ENCODE data around the gene MXRA7. TPM values are rescaled to one million over a fixed set of nuclear protein-coding genes. Genes with fewer than 3 reads are reported as not detected.

The MXRA7 gene
- total RNA-seq, 1 donor from 2014 or later: 200 TPM

GRCh38 chr17:76635659-76636360, 75.0 kb downstream of the MXRA7 start:
- no peaks in the 10 kb centered on the region for H3K27me3 Mint-ChIP-seq (ENCODE audit: low read depth)
- TF ChIP-seq, protein P1, sequence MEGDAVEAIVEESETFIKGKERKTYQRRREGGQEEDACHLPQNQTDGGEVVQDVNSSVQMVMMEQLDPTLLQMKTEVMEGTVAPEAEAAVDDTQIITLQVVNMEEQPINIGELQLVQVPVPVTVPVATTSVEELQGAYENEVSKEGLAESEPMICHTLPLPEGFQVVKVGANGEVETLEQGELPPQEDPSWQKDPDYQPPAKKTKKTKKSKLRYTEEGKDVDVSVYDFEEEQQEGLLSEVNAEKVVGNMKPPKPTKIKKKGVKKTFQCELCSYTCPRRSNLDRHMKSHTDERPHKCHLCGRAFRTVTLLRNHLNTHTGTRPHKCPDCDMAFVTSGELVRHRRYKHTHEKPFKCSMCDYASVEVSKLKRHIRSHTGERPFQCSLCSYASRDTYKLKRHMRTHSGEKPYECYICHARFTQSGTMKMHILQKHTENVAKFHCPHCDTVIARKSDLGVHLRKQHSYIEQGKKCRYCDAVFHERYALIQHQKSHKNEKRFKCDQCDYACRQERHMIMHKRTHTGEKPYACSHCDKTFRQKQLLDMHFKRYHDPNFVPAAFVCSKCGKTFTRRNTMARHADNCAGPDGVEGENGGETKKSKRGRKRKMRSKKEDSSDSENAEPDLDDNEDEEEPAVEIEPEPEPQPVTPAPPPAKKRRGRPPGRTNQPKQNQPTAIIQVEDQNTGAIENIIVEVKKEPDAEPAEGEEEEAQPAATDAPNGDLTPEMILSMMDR (IDR thresholded peaks at IDR 0.05): no peak
- no peak overlapping the region for H3K27ac Mint-ChIP-seq (ENCODE audit: unreplicated experiment)
- H3K36me3 Mint-ChIP-seq (ENCODE audit: low read depth): no peaks in the 10 kb centered on the region
- H3K9me3 Mint-ChIP-seq (ENCODE audit: low read depth): no peaks in the 10 kb centered on the region
- no peak overlapping the region for H3K4me3 Mint-ChIP-seq (ENCODE audit: unreplicated experiment)
- peaks cover 15% of the 10 kb centered on the region for H3K4me1 Mint-ChIP-seq (ENCODE audit: low read depth)
- no peak for DNase-seq (ENCODE audit: low spot score)

DNA sequence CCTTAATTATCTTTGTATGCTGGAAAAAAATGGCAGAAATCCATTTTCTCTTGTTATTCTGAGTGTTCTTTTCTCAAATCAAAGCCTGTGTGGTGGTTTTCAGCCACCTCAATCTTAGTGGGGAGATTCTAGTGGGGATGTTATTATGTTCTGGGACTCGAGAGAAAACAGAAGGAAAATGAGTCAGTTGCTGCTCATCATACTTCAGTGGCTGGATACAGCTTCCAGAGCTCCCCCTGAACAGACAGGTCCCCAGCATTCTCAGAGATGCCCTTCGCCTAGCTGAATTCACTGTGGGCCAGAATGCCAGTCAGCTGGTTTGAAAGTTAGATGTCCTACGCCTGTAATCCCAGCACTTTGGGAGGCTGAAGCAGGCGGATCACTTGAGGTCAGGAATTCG, 75.7 kb downstream of the MXRA7 start:
- DNase-seq (ENCODE audit: low spot score): no peak
- H3K27ac Mint-ChIP-seq (ENCODE audit: unreplicated experiment): no peak overlapping the region
- TF ChIP-seq, protein P1 (IDR thresholded peaks at IDR 0.05): no peak
- H3K27me3 Mint-ChIP-seq (ENCODE audit: low read depth): no peaks in the 10 kb centered on the region
- H3K36me3 Mint-ChIP-seq (ENCODE audit: low read depth): no peaks in the 10 kb centered on the region
- H3K9me3 Mint-ChIP-seq (ENCODE audit: low read depth): no peaks in the 10 kb centered on the region
- no peak overlapping the region for H3K4me3 Mint-ChIP-seq (ENCODE audit: unreplicated experiment)
- peaks cover 15% of the 10 kb centered on the region for H3K4me1 Mint-ChIP-seq (ENCODE audit: low read depth)

DNA sequence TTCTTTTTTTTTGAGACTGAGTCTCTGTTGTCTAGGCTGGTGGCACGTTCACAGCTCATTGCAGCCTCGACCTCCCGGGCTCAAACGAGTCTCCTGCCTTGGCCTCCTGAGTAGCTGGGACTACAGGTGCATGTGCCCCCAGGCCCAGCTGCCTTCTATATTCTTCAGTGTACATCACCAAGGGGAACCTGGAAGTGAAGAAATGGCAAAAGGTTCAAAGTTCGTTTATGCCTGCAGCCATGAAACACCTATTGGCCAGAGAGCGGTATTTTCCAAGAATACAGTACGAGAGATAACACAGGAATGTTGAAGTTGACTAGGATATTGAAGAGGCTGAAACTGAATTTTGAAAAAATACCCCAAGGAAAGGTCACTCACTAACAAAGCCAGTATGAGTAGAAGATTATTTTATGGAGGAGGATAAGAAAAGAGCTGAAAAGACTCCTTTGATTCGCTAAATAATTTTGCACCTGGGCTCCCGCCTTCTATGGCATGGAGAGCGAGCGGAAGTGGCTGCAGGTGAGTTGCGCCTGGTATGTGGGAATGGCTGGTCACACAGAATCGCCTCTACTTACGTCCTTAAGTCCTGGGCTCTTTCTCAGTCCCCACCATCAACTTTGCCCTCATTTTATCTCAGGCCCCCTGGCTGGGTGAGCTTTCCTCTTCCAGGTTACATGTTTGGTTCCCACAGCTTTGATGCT, 77.0 kb downstream of the MXRA7 start:
- H3K27ac Mint-ChIP-seq (ENCODE audit: unreplicated experiment): no peak overlapping the region
- no peak for DNase-seq (ENCODE audit: low spot score)
- H3K4me1 Mint-ChIP-seq (ENCODE audit: low read depth): peaks cover 15% of the 10 kb centered on the region

GRCh38 chr17:76631821-76632565, 78.8 kb downstream of the MXRA7 start:
- Mint-ChIP-seq H3K9me3 (ENCODE audit: low read depth) (no peaks in the 10 kb centered on the region), H3K27me3 (ENCODE audit: low read depth) (peaks cover 2% of the 10 kb centered on the region), H3K36me3 (ENCODE audit: low read depth) (no peaks in the 10 kb centered on the region), H3K27ac (ENCODE audit: unreplicated experiment) (no peak overlapping the region), H3K4me3 (ENCODE audit: unreplicated experiment) (no peak overlapping the region), H3K4me1 (ENCODE audit: low read depth) (peaks cover 15% of the 10 kb centered on the region)
- DNase-seq (ENCODE audit: low spot score): no peak
- TF ChIP-seq, protein P1 (IDR thresholded peaks at IDR 0.05): no peak

More for the DNA sequence above, 77.0 kb downstream of the MXRA7 start:
- Mint-ChIP-seq H3K36me3 (ENCODE audit: low read depth) (no peaks in the 10 kb centered on the region), H3K27me3 (ENCODE audit: low read depth) (peaks cover 2% of the 10 kb centered on the region), H3K9me3 (ENCODE audit: low read depth) (no peaks in the 10 kb centered on the region), H3K4me3 (ENCODE audit: unreplicated experiment) (no peak overlapping the region)
- TF ChIP-seq, protein P1 (IDR thresholded peaks at IDR 0.05): no peak

GRCh38 chr17:76630151-76630550, 80.6 kb downstream of the MXRA7 start:
- no peaks in the 10 kb centered on the region for H3K9me3 Mint-ChIP-seq (ENCODE audit: low read depth)
- no peak for DNase-seq (ENCODE audit: low spot score)
- H3K27ac Mint-ChIP-seq (ENCODE audit: unreplicated experiment): no peak overlapping the region
- peaks cover 6% of the 10 kb centered on the region for H3K27me3 Mint-ChIP-seq (ENCODE audit: low read depth)
- no peak overlapping the region for H3K4me3 Mint-ChIP-seq (ENCODE audit: unreplicated experiment)
- H3K36me3 Mint-ChIP-seq (ENCODE audit: low read depth): no peaks in the 10 kb centered on the region
- H3K4me1 Mint-ChIP-seq (ENCODE audit: low read depth): peaks cover 4% of the 10 kb centered on the region
- TF ChIP-seq, protein P1 (IDR thresholded peaks at IDR 0.05): no peak

All from chondrocyte (in vitro differentiated cells).